Activated CD8-positive, alpha-beta memory T cell treated with anti-CD3 and anti-CD28 coated beads for 24 hours (primary cell): Measurements from ENCODE around the gene FRY.

Source experiments
- DNase-seq: peaks from one replicate; pipeline ENCODE4 v3.0.0-alpha.2; 2020

Gene FRY

GRCh38 chr13:32317716-32318465 lies 286.3 kb downstream of the FRY start:
- no peak for DNase-seq

- no peak for DNase-seq
Measured at GRCh38 chr13:32320528-32320927, 289.0 kb downstream of the FRY start.

- no peak for DNase-seq
Measured at GRCh38 chr13:32323912-32324311, 292.3 kb downstream of the FRY start.

GRCh38 chr13:32330441-32330840 lies 298.9 kb downstream of the FRY start:
- no peak for DNase-seq

GRCh38 chr13:32334671-32335070 lies 303.1 kb downstream of the FRY start:
- DNase-seq = no peak

- no peak for DNase-seq
Measured at GRCh38 chr13:32340914-32341313, 309.3 kb downstream of the FRY start.

GRCh38 chr13:32347651-32348050 lies 316.1 kb downstream of the FRY start:
- no peak for DNase-seq
